HG03457 (cell line): ENCODE measurements around the gene EPB41L5.
"Not testable (repeated sequence)": the region's sequence is repeated elsewhere in the genome, so short reads cannot be mapped to it uniquely, and the experiment has no call there.

Source experiments
- ATAC-seq: cut with Tn5 transposase; IDR thresholded peaks from one replicate; pipeline ENCODE4 v1.9.1; 2021; ENCODE audit warnings: moderate number of reproducible peaks; ENCODE audit not compliant: unreplicated experiment

EPB41L5 gene

GRCh38 chr2:120192280-120192679, 179.4 kb downstream of the EPB41L5 start:
- no peak for ATAC-seq

- ATAC-seq, result no peak
Observed at GRCh38 chr2:120195553-120195952, 182.7 kb downstream of the EPB41L5 start.

- not testable (repeated sequence) for ATAC-seq
Observed at GRCh38 chr2:120199817-120200459, 187.1 kb downstream of the EPB41L5 start.

GRCh38 chr2:120203251-120204021, 190.6 kb downstream of the EPB41L5 start:
- no peak for ATAC-seq

- no peak for ATAC-seq
Observed at GRCh38 chr2:120204022-120204405, 191.1 kb downstream of the EPB41L5 start.

GRCh38 chr2:120204417-120204816, 191.5 kb downstream of the EPB41L5 start:
- ATAC-seq, result no peak

- ATAC-seq, result no peak
Observed at GRCh38 chr2:120204945-120205670, 192.2 kb downstream of the EPB41L5 start.

- ATAC-seq, result no peak
Observed at GRCh38 chr2:120206022-120206581, 193.2 kb downstream of the EPB41L5 start.

- no peak for ATAC-seq
Observed at GRCh38 chr2:120208381-120209353, 195.8 kb downstream of the EPB41L5 start.

- ATAC-seq, result no peak
Observed at GRCh38 chr2:120209427-120210269, 196.8 kb downstream of the EPB41L5 start.

- ATAC-seq, result no peak
Observed at GRCh38 chr2:120210270-120210693, 197.4 kb downstream of the EPB41L5 start.

GRCh38 chr2:120218181-120218580, 205.3 kb downstream of the EPB41L5 start:
- no peak for ATAC-seq

GRCh38 chr2:120219291-120219690, 206.4 kb downstream of the EPB41L5 start:
- no peak for ATAC-seq

GRCh38 chr2:120219766-120220165, 206.9 kb downstream of the EPB41L5 start:
- ATAC-seq, result no peak

GRCh38 chr2:120220756-120221155, 207.9 kb downstream of the EPB41L5 start:
- ATAC-seq, result no peak

- no peak for ATAC-seq
Observed at GRCh38 chr2:120221616-120222015, 208.7 kb downstream of the EPB41L5 start.

GRCh38 chr2:120222186-120223033, 209.5 kb downstream of the EPB41L5 start:
- no peak for ATAC-seq
